GM10248 (cell line): ENCODE results near the gene LEFTY1.

Experiments
- CTCF ChIA-PET: fragments of 300-600 bp; sonication (Branson Sonifier 250); formaldehyde crosslinking; extraction: SDS; loops from one replicate; lab custom pipeline; 2021; ENCODE audit warnings: antibody characterized with exemption; lab: Yijun Ruan, JAX
- POLR2A ChIA-PET: fragments of 350-650 bp; sonication (Branson Sonifier 250); formaldehyde crosslinking; extraction: SDS; loops from one replicate; lab custom pipeline; 2020; ENCODE audit warnings: antibody characterized with exemption; lab: Yijun Ruan, JAX
- DNase-seq: peaks from one replicate; pipeline ENCODE4 v3.0.0; 2012; ENCODE audit errors: extremely low spot score
- TF ChIP-seq, protein P1 (sequence below): IDR thresholded peaks from 2 replicates; pipeline ENCODE4 v1.5.1; 2012; ENCODE audit warnings: mild to moderate bottlenecking, low read depth; ENCODE audit errors: extremely low read depth, missing control alignments, control extremely low read depth

The LEFTY1 gene

GRCh38 chr1:225853441-225853840 lies 35.5 kb downstream of the LEFTY1 start:
- no peak for DNase-seq
- POLR2A ChIA-PET = no interaction called here
- CTCF ChIA-PET = interaction anchor here (0.9 kb wide), 2 partner anchors 29 to 60 kb away, joined by 3 to 5 read pairs; partner anchors contain the start of gene TMEM63A
- TF ChIP-seq, protein P1, sequence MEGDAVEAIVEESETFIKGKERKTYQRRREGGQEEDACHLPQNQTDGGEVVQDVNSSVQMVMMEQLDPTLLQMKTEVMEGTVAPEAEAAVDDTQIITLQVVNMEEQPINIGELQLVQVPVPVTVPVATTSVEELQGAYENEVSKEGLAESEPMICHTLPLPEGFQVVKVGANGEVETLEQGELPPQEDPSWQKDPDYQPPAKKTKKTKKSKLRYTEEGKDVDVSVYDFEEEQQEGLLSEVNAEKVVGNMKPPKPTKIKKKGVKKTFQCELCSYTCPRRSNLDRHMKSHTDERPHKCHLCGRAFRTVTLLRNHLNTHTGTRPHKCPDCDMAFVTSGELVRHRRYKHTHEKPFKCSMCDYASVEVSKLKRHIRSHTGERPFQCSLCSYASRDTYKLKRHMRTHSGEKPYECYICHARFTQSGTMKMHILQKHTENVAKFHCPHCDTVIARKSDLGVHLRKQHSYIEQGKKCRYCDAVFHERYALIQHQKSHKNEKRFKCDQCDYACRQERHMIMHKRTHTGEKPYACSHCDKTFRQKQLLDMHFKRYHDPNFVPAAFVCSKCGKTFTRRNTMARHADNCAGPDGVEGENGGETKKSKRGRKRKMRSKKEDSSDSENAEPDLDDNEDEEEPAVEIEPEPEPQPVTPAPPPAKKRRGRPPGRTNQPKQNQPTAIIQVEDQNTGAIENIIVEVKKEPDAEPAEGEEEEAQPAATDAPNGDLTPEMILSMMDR = no peak

- ChIA-PET POLR2A (no interaction called here), CTCF (interaction anchor here (0.9 to 1.5 kb wide), 3 partner anchors 17 to 59 kb away, joined by 3 to 5 read pairs (median 5); partner anchors contain the start of gene TMEM63A)
- TF ChIP-seq, protein P1 = no peak
- DNase-seq = no peak
Measured at GRCh38 chr1:225852413-225853124, 36.4 kb downstream of the LEFTY1 start.

- DNase-seq = peak; percentile 72
- ChIA-PET CTCF (interaction anchor here (1.5 kb wide), 1 partner anchor 17 kb away, joined by 5 read pairs; no protein-coding TSS in a partner anchor), POLR2A (no interaction called here)
- TF ChIP-seq, protein P1 = no peak
Measured at GRCh38 chr1:225851805-225852204, 37.1 kb downstream of the LEFTY1 start.

- TF ChIP-seq, protein P1 = no peak
- CTCF ChIA-PET = interaction anchor here (0.9 kb wide), 1 partner anchor 73 kb away, joined by 3 read pairs; the partner anchor contains the start of gene SRP9
- no peak for DNase-seq
Measured at GRCh38 chr1:225850370-225850769, 38.6 kb downstream of the LEFTY1 start.

DNA sequence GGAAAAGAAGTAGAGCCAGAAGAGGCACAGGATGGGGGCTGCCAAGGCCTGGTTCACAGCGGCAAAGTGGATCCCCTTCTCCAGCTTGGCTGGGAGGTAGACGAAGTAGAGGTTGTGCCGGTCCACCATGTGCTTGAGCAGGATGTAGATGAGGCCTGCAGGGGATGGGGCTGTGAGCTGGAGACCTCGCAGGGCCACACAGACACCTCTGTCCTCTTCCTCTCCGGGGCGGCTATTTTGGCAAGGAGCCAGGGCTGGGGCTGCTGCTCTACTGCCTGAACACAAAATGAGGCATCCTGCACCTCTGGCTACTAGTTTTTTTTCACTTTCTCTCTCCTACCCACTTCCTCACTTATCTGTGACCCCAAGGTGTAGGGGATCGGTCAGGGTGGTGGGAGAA lies 39.0 kb downstream of the LEFTY1 start:
- ChIA-PET POLR2A (no interaction called here), CTCF (interaction anchor here (0.9 kb wide), 1 partner anchor 73 kb away, joined by 3 read pairs; the partner anchor contains the start of gene SRP9)
- DNase-seq = no peak
- TF ChIP-seq, protein P1 = no peak

More at GRCh38 chr1:225850370-225850769, 38.6 kb downstream of the LEFTY1 start:
- POLR2A ChIA-PET = no interaction called here

GRCh38 chr1:225848030-225848955 lies 40.7 kb downstream of the LEFTY1 start:
- TF ChIP-seq, protein P1 = no peak
- ChIA-PET POLR2A (no interaction called here), CTCF (interaction anchor here (0.8 to 0.9 kb wide), 2 partner anchors 34 to 71 kb away, joined by 3 to 4 read pairs; partner anchors contain the start of genes SRP9 and TMEM63A)
- DNase-seq = peak; percentile 67
